Measurements from ENCODE around the gene ZNF780A.
A peak's percentile ranks its signal among the peaks of the same experiment; 100 is the strongest.
"Not testable (repeated sequence)": the region's sequence is repeated elsewhere in the genome, so short reads cannot be mapped to it uniquely, and the experiment has no call there.

ZNF780A gene

DNA sequence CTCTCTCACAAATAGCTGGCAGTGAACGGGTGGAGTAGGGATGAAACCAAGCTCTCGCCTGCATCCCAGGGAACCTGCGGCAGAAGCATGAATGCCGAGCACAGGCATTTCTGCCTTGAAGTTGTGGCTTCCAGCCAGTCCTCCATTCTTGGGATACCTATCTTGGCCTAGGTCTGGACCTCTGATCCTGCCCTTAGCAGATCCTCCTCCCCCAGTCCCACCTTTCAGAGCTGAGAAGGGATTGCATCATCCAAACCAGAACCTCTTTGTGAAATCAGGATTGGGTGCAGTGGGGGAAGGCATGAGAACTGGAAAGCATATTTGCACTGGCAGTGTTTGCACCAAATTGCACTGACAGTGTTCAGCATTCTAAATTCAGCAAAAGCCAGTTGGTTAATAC, 5.8 kb downstream of the ZNF780A start:
- DNase-seq (ENCODE audit: low spot score) = no peak

GRCh38 chr19:40081411-40081810, 9.3 kb downstream of the ZNF780A start:
- DNase-seq (ENCODE audit: low spot score) = no peak

- DNase-seq (ENCODE audit: low spot score) = no peak
These were observed 10.5 kb downstream of the ZNF780A start for GRCh38 chr19:40080289-40080688.

GRCh38 chr19:40078377-40078776, 12.4 kb downstream of the ZNF780A start:
- no peak for DNase-seq (ENCODE audit: low spot score)

DNA sequence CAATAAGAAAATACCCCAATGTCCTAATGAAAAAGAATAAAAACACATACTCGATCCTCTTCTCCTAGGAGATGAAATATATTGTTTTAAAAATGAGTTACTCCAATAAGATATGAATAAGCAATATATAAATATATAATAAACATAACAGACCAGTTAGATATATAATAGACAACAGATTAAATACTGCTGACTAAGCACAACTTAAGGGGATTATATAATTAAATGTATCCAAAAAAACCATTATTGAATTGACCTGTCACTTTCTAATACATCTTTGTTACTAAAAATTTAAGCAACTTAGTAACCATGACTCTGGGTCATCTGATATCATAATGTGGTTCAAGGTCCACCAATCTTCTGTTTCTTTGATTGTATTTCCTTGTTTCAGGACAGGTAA, 20.7 kb downstream of the ZNF780A start:
- DNase-seq (ENCODE audit: low spot score) = no peak

GRCh38 chr19:40059624-40060023, 31.1 kb downstream of the ZNF780A start:
- DNase-seq (ENCODE audit: low spot score) = no peak

DNA sequence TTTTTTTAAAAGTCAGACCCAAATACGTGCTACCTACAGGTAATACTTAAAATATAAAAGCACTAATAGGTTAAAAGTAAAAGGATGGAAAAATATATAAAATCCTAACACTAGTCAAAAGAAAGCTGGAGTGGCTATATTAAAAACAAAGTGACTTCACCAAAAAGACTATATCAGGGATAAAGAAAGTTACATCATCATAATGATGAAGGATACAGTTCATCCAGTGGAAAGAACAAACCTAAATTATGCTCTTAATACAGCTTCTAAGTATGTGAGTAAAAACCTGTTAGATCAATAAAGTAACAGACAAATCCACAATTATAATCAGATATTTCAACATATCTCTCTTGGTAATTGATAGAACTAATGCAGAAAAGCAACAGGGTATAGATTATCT, 33.6 kb downstream of the ZNF780A start:
- DNase-seq (ENCODE audit: low spot score) = no peak

DNA sequence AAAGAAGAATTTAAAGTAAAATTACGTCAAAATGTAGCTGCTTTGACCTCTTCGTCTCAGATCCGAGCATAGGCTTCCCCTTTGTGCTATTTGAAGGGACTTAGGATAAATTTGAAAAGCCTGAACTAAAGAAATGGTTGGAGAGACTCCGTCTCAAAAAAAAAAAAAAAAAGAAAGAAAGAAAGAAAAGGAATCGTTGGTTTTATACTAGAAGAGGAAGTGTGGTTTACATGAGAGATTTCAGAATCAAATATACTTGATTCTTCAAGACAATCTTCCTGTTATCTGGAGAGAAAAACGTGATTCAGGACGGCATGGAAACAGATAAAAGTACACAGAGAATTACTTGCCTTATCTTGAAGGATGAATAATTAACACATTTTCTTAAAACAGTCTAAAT, 34.2 kb downstream of the ZNF780A start:
- DNase-seq (ENCODE audit: low spot score) = no peak

- DNase-seq (ENCODE audit: low spot score) = peak; percentile 72
These were observed 34.8 kb downstream of the ZNF780A start, which contains the start of gene ZNF780B for GRCh38 chr19:40055832-40056504. Gene ZNF780B (minus strand): TSS chr19:40056231. CDS start chr19:40050332, 5,899 bp downstream.

DNA sequence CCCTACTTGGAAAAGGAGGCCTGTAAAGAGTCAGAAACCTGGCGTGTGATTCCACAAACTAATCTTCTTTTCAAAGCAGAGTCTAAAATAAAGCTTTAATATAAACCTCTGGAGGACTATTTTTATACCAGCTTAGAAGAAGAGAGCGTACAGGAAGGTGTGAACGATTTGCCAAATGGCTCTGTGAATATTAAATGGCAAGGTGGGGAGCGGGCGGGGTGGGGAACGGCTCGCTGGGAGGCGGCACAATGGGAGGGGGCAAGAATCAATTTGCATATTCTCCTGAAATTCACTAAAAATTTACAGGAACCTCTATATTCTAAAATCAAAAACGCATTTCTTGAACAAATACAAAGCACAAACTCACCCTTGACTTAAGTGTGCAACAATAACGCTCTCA, 35.7 kb downstream of the ZNF780A start:
- no peak for DNase-seq (ENCODE audit: low spot score)

DNA sequence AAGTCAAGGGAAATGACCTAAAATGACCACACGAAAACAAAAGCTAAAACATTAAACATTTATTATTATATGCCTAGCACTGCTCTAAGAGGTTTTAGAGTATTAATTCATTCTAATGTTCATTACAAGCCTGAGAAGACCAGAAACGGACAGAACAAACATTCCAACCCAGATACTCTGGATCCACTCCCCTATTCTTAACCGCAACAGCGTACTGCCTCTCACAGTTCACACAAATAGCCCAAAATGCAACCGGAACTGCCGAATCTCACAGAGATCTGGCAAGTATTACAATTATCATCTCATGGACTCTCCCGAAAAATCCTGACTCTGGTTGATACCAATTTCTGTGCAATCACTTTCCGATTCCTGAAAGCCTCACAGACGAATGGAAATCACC, 36.1 kb downstream of the ZNF780A start:
- DNase-seq (ENCODE audit: low spot score) = no peak

DNA sequence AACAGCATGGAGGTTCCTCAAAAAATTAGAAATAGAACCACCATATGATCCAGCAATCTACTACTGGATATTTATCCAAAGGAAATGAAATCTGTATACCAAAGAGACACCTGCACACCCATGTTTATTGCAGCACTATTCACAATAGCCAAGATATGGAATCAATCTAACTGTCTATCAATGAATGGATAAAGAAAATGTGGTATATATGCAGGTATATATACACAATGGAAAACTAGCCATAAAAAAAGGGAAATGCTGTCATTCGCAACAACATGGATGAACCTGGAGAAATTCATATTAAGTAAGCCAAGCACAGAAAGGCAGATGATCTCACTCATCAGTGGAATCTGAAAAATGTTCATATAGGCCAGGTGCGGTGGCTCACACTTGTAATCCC, 37.3 kb downstream of the ZNF780A start:
- DNase-seq (ENCODE audit: low spot score) = no peak

- not testable (repeated sequence) for DNase-seq (ENCODE audit: low spot score)
These were observed 49.0 kb downstream of the ZNF780A start for GRCh38 chr19:40041718-40042117.

GRCh38 chr19:40038047-40038446, 52.7 kb downstream of the ZNF780A start:
- DNase-seq (ENCODE audit: low spot score) = not testable (repeated sequence)

DNA sequence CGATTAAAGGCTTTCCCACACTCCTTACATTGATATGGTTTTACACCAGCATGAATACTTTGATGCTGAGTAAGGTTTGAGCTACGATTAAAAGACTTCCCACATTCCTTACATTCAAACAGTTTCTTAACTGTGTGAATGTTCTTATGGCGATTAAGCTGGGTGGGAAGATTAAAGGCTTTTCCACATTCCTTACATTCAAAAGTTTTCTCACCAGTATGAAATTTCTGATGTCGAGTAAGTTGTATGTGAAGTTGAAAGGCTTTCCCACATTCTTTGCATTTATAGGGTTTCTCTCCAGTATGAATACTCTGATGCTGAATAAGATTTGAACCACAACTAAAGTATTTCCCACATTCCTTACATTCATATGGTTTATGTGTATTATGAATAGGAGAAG, 54.7 kb downstream of the ZNF780A start:
- no peak for DNase-seq (ENCODE audit: low spot score)

GRCh38 chr19:40033989-40034560, 56.7 kb downstream of the ZNF780A start:
- DNase-seq (ENCODE audit: low spot score) = no peak

DNA sequence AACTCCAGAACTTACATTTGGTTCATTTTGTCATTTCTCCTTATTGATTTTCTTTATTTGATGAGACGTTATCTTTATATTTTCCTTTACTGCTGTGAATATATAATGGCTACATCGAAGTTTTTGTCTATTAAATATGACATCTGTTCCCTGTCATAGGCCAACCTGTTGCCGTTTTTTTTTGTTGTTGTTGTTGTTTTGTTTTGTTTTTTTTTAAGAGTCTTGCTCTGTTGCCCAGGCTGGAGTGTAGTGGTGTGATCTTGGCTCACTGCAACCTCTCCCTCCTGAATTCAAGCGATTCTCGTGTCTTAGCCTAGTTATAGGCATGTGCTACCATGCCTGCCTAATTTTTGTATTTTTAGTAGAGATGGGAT, 64.2 kb downstream of the ZNF780A start:
- DNase-seq (ENCODE audit: low spot score) = no peak

DNA sequence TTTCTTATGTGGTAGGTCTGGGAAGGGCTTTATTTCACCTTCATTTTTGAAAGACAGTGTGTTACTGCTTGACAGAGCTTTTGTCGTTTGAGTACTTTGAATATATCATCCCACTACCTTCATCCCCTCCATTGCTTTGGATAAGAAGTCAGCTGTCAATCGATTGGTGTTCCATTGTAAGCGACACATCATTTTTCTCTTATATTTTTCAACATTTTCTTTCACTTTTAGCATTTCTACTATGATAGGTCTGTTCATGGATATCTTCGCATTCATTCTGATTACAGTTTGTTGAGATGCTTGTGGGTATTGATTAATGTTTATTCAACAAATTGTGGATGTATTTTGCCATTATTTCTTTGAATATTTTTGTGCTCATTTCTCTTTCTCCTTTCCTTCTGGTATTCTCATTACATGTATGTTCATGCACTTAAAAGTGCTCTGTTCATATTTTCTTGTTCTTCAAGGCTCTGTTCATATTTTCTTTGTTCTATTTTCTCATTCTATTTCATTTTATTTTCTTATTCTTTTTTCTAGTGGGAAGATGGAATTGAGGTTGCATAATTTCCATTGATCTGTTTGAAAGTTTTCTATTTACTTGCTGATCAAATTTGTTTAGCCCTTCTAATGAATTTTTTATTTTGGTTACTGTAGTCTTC, 64.7 kb downstream of the ZNF780A start:
- DNase-seq (ENCODE audit: low spot score) = no peak

GRCh38 chr19:40023969-40024368, 66.8 kb downstream of the ZNF780A start:
- no peak for DNase-seq (ENCODE audit: low spot score)

All from left forelimb (tissue), 1 donor.